Measurements from ENCODE around the gene ZDHHC3.

DNA sequence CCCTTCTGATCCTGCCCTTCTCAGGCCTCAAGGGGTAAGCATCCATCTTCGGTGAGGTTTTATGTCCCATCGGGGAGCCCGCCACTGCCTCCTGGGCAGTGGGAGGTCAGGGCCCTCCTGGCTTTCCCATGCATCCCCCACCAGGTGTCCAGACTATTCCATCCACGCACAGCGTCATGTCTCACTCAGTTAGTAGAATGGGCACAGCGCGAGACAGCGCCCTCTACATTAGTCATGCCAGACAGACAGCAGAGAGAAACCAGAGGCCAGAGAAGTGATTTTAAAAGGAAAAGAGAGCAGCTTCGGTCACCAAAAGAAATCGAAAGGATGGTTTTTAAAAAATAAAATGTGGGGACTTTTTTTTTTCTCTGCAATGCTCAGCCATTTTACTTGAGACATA, 49.8 kb downstream of the ZDHHC3 start:
- TF ChIP-seq, protein P1, sequence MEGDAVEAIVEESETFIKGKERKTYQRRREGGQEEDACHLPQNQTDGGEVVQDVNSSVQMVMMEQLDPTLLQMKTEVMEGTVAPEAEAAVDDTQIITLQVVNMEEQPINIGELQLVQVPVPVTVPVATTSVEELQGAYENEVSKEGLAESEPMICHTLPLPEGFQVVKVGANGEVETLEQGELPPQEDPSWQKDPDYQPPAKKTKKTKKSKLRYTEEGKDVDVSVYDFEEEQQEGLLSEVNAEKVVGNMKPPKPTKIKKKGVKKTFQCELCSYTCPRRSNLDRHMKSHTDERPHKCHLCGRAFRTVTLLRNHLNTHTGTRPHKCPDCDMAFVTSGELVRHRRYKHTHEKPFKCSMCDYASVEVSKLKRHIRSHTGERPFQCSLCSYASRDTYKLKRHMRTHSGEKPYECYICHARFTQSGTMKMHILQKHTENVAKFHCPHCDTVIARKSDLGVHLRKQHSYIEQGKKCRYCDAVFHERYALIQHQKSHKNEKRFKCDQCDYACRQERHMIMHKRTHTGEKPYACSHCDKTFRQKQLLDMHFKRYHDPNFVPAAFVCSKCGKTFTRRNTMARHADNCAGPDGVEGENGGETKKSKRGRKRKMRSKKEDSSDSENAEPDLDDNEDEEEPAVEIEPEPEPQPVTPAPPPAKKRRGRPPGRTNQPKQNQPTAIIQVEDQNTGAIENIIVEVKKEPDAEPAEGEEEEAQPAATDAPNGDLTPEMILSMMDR (IDR thresholded peaks at IDR 0.05; ENCODE audit: low read length), result 0 out of 2 replicates have a peak, but pooled peaks have one; percentile 26
- TF ChIP-seq EZH2 (IDR thresholded peaks at IDR 0.05; ENCODE audit: borderline replicate concordance, low read length), result no peak

All from OCI-LY1 (cell line).